PC-3 (cell line): ENCODE results near the gene C20orf141.

Experiments
- CTCF ChIP-seq: fragments of 300-600 bp; sonication (generic); conservative IDR thresholded peaks from 2 replicates; pipeline ENCODE4 v1.5.1; 2017; ENCODE audit warnings: antibody characterized with exemption, low read depth, mild to moderate bottlenecking, low read length
- EZH2 ChIP-seq: fragments of 300-600 bp; sonication (generic); IDR thresholded peaks from one replicate; pipeline ENCODE4 v1.6.1; 2017; ENCODE audit warnings: antibody characterized with exemption, mild to moderate bottlenecking, low read length; ENCODE audit not compliant: unreplicated experiment
- EZH2phosphoT487 ChIP-seq: fragments of 300-600 bp; sonication (generic); IDR thresholded peaks from 2 replicates; pipeline ENCODE4 v1.6.1; 2018; ENCODE audit warnings: mild to moderate bottlenecking, antibody characterized with exemption, low read length, borderline replicate concordance

GRCh38 chr20:2778602-2779321, 36.0 kb upstream of the C20orf141 start:
- TF ChIP-seq CTCF (no peak), EZH2phosphoT487 (no peak), EZH2 (no peak)
